Neutrophil (primary cell): ENCODE data around the gene PLA2G3.

Experiments
- H3K27ac ChIP-seq: fragments of 200-600 bp; sonication (generic); 2 replicates; pipeline ENCODE4 v1.5.1; 2016; ENCODE audit warnings: mild to moderate bottlenecking, moderate library complexity
- H3K27me3 ChIP-seq: fragments of 200-600 bp; sonication (generic); 2 replicates; pipeline ENCODE4 v1.6.0; 2016; ENCODE audit warnings: mild to moderate bottlenecking
- H3K36me3 ChIP-seq: fragments of 200-600 bp; sonication (generic); 2 replicates; pipeline ENCODE4 v1.5.1; 2017
- H3K4me1 ChIP-seq, 2 experiments: fragments of 200-600 bp in 1 of 2; sonication (generic) in 1 of 2; 1 replicate in 1 of 2; 2 replicates in 1 of 2; pipeline versions ENCODE4 v1.5.1 to v1.6.1; 2013 to 2016; ENCODE audit warnings: low read depth in 1 of 2, low read length in 1 of 2, mild to moderate bottlenecking in 1 of 2, moderate library complexity in 1 of 2; ENCODE audit not compliant: control insufficient read depth in 1 of 2, insufficient read depth in 1 of 2
- H3K4me3 ChIP-seq, 2 experiments: fragments of 200-600 bp in 1 of 2; sonication (generic) in 1 of 2; 1 replicate in 1 of 2; 2 replicates in 1 of 2; pipeline ENCODE4 v1.5.1; 2013 to 2016; ENCODE audit warnings: low read depth in 1 of 2, low read length in 1 of 2, mild to moderate bottlenecking in 1 of 2, moderate library complexity in 1 of 2
- H3K9me3 ChIP-seq: fragments of 200-600 bp; sonication (generic); 2 replicates; pipeline ENCODE4 v1.5.1; 2016
- TF ChIP-seq, protein P1 (sequence below): fragments of 200-600 bp; sonication (generic); IDR thresholded peaks from 2 replicates; pipeline ENCODE4 v1.5.1; 2016; ENCODE audit warnings: antibody characterized with exemption

Gene PLA2G3

GRCh38 chr22:31126128-31126868 is 14.0 kb downstream of the PLA2G3 start:
- no peaks in the 10 kb centered on the region for H3K4me1 ChIP-seq
- H3K27ac ChIP-seq: no peak overlapping the region
- H3K4me3 ChIP-seq: no peak overlapping the region
- TF ChIP-seq, protein P1, sequence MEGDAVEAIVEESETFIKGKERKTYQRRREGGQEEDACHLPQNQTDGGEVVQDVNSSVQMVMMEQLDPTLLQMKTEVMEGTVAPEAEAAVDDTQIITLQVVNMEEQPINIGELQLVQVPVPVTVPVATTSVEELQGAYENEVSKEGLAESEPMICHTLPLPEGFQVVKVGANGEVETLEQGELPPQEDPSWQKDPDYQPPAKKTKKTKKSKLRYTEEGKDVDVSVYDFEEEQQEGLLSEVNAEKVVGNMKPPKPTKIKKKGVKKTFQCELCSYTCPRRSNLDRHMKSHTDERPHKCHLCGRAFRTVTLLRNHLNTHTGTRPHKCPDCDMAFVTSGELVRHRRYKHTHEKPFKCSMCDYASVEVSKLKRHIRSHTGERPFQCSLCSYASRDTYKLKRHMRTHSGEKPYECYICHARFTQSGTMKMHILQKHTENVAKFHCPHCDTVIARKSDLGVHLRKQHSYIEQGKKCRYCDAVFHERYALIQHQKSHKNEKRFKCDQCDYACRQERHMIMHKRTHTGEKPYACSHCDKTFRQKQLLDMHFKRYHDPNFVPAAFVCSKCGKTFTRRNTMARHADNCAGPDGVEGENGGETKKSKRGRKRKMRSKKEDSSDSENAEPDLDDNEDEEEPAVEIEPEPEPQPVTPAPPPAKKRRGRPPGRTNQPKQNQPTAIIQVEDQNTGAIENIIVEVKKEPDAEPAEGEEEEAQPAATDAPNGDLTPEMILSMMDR: no peak
- no peaks in the 10 kb centered on the region for H3K36me3 ChIP-seq
- H3K9me3 ChIP-seq: no peaks in the 10 kb centered on the region
- H3K27me3 ChIP-seq: peaks cover 6% of the 10 kb centered on the region

DNA sequence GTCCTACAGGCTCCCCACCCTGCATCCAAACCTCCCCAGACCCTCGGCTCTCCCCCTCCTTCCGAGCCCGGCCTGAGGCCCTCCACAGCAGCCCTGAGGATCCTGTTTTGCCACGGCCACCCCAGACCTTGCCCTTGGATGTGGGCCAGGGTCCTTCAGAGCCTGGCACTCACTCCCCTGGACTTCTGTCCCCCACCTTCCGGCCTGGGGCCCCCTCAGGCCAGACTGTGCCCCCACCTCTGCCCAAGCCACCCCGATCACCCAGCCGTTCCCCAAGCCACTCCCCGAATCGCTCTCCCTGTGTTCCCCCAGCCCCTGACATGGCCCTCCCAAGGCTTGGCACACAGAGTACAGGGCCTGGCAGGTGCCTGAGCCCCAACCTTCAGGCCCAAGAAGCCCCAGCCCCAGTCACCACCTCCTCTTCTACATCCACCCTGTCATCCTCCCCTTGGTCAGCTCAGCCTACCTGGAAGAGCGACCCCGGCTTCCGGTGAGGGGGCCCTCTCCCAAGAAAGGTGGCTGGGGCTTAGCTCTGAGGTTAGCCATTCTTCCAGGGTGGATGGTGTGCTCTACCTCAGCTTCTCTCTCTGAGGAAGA is 14.7 kb downstream of the PLA2G3 start:
- no peaks in the 10 kb centered on the region for H3K36me3 ChIP-seq

DNA sequence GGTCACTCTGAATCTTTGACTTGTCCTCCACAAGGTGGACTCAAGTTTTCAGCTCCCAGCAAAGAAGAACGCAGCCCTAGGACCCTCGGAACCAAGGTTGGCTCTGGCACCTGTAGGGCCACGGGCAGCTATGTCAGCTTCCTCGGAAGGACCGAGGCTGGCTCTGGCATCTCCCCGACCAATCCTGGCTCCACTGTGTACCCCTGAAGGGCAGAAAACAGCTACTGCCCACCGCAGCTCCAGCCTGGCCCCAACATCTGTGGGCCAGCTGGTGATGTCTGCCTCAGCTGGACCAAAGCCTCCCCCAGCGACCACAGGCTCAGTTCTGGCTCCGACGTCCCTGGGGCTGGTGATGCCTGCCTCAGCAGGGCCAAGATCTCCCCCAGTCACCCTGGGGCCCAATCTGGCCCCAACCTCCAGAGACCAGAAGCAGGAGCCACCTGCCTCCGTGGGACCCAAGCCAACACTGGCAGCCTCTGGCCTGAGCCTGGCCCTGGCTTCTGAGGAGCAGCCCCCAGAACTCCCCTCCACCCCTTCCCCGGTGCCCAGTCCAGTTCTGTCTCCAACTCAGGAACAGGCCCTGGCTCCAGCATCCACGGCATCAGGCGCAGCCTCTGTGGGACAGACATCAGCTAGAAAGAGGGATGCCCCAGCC is 15.4 kb downstream of the PLA2G3 start:
- Histone ChIP-seq H3K27ac (no peak overlapping the region), H3K27me3 (peaks cover 6% of the 10 kb centered on the region), H3K4me3 (no peak overlapping the region), H3K36me3 (no peaks in the 10 kb centered on the region), H3K9me3 (no peaks in the 10 kb centered on the region), H3K4me1 (no peaks in the 10 kb centered on the region)
- TF ChIP-seq, protein P1: no peak

More for the DNA sequence above, 14.7 kb downstream of the PLA2G3 start:
- Histone ChIP-seq H3K27ac (no peak overlapping the region), H3K9me3 (no peaks in the 10 kb centered on the region), H3K27me3 (peaks cover 6% of the 10 kb centered on the region), H3K4me1 (no peaks in the 10 kb centered on the region), H3K4me3 (no peak overlapping the region)
- TF ChIP-seq, protein P1: no peak

DNA sequence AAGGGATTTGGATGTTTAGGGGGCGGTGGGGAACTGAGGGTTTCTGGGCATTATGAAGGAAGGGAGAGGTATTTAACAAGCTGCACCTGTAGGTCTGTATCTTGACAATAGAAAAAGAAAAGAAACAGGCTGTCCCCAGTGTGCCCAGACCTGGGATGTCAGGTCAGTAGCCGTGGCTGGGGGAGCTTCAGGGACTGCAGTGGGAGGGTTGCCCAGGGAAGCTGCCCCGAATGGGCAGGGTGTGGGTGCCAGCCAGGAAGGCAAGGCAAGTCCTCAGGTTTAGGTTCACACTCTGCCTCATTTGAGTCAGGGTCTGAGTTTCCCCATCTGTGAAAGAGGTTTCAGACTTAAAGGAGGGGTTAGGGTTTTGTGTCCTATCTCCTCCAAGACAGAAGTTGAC is 16.0 kb downstream of the PLA2G3 start:
- H3K27ac ChIP-seq: no peak overlapping the region
- no peaks in the 10 kb centered on the region for H3K4me1 ChIP-seq
- no peaks in the 10 kb centered on the region for H3K9me3 ChIP-seq
- peaks cover 6% of the 10 kb centered on the region for H3K27me3 ChIP-seq
- TF ChIP-seq, protein P1: no peak
- no peaks in the 10 kb centered on the region for H3K36me3 ChIP-seq
- H3K4me3 ChIP-seq: no peak overlapping the region

DNA sequence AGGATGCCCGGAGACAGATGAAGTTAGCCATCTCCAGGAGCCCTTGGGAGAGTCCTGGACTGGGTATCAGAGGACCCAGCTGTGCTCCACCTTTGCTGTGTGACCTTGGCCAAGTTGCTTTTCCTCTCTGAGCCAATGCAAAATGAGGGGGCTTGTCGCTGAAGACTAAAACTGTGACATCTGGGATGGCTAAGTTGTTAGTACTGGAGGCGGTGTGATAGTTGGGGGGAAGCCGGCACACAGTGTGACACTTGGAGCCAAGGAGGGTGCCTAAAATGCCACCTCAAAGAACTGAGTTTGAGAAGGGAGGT is 17.1 kb downstream of the PLA2G3 start:
- Histone ChIP-seq H3K27me3 (peaks cover 6% of the 10 kb centered on the region), H3K9me3 (no peaks in the 10 kb centered on the region), H3K4me3 (no peak overlapping the region), H3K4me1 (no peaks in the 10 kb centered on the region), H3K27ac (no peak overlapping the region), H3K36me3 (no peaks in the 10 kb centered on the region)
- TF ChIP-seq, protein P1: no peak
